ENCODE results near the gene FGD4.

The FGD4 gene

DNA sequence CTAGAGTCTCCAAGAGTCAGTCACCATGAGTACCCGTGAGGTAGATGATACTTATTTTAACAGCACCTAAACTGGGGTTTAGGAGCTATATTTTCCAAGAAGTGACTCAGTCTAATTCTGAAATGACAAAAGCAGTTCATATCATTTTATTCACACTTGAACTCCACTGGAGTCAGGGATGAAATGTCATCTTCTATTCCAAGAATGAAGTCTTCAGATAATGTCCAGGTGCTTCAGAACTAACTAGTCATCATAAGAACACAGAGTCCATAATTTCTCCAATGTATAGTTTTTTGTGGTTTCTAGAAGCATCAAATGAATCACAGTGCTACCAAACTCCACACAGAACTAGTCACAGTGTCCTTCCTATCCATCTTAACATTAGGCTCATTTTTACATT lies 293.0 kb downstream of the FGD4 start:
- DNase-seq, result no peak

DNA sequence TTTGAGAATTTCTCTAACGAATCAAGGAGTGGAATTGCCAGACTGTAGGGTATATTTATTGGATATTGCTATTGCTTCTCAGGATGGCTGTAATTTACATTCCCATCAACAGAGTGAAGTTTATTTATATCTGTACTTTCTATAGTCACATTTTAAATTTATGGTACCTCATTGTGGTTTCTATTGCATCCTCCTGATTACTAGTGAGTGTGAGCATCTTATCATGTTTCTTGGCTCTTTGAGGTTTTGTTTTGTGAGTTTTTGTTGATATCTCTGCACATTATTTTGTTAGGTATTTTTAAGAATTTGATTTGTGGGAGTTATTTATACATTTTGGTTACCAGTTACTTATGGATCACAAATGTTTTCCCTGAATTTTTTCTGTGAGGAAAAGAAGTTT lies 293.7 kb downstream of the FGD4 start:
- no peak for DNase-seq
